CD4-positive, alpha-beta T cell treated with Interleukin-2 at 100 ng/mL for 4 hours (primary cell): ENCODE measurements around the gene FAM20A.

Source experiments
- DNase-seq: peaks from one replicate; pipeline ENCODE4 v3.0.0-alpha.2; 2020; ENCODE audit warnings: low spot score

Gene FAM20A

DNA sequence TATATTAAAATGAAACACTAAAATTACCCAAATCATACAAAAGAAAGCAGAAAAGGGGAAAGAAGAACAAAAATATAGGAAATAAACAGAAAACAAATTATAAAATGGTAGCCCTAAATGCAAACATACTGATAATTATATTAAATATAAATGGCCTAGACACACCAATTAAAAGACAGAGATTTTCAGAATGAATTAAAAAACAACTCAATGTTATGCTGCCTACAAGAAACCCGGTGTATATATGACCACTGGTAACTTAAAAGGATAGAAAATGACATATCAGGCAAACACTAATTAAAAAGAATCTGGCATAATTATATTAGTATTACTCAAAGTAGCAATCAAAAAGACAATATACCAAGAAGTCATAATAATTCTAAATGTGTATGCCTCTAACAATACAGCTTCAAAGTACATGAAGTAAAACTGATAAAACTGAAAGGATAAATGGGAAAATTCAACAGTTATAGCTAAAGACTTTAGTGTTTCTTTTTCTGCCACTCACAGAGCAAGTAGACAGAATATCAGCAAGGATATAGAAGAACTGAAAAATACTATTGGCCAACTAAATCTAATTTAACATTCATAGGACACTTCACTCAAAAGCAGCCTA, 7.5 kb upstream of the FAM20A start:
- no peak for DNase-seq

DNA sequence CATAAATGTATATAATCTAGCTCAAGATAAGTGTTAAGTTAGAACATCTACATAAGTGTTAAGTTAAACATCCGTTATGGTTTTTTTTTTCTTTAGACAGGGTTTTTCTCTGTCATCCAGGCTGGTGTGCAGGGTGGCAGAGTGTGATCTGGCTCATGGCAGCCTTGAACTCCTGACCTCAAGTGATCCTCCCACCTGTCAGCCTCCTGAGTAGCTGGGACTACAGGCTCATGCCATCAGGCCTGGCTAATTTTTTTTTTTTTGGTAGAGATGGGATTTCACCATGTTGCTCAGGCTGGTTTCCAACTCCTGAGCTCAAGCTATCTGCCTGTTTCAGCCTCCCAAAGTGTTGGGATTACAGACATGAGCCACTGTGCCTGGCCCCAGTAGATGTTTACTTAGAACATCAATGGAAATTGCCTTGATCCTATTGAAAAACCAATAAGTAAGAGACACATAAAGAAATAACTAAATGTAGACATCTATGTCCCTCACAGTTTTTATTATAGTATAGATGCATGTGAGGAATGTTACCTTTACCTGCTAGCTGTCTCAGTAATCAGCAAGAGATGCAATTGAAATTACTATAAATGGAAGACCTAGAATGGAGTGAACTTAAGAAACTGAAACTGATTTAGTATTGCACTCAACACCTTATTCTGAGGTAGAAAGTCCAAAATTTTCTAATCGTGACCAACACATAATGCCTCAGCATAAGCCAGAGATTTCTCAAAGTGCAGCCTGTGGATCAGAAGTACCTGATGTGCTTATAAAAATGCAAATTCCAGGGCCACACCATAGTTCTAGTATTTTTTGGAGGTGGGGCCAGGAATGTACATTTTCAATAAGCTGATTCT, 5.5 kb upstream of the FAM20A start:
- DNase-seq = no peak

DNA sequence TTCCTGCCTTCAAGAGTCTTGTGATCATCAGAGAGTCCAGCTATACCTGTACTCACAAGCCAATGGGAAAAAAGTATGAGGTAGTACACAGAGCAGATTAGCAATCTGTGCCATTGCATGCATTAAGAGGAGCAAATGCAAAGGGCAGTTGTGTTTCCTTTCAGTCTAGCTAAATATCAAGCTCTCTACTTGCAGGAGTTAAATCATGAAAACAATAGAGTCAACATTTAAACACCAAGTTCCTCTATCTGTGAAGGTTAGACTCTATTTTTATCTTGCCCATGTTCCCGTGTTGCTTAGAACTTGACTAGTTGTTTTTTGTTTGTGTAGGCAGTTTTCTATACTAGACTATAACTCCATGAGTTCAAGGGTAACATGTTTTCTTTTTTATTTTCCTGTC, 4.7 kb upstream of the FAM20A start:
- no peak for DNase-seq

DNA sequence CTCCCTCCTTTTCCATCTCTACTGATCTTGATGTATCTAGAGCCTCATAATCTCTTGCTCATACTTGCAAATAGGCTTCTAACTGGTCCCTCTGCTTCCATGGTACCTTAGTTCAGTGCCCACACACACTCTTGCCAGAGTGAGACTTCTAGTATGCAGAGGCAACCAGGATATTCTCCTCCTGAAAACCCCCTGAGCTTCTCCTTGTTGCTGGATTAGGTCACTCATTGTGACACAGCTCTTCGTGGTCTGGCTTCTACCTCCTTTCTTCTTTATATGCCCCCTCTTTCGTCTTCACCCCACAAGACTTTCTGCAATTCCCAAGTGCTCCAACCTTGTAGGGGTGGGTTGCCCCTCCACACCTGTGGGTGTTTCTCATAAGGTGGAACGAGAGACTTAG, 2.5 kb upstream of the FAM20A start:
- no peak for DNase-seq

DNA sequence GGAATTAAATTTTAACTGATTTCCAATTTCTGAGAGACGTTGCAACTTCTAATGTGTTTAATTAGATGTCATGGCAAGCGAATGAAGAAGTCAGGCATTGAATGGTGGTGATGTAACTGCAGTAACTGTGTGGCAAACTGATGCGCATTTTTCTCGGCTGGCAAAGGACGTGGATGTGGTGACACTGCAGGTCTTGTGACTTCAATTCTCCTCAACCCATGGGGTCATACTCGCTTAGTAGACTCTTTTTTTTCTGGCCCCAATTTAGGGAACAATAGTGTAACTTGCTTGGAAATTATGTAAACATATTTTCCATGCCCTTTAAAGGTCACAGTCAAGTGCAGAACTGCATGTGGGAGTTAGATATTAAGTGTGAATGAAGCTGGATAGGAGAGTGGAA, 1.9 kb upstream of the FAM20A start:
- no peak for DNase-seq

DNA sequence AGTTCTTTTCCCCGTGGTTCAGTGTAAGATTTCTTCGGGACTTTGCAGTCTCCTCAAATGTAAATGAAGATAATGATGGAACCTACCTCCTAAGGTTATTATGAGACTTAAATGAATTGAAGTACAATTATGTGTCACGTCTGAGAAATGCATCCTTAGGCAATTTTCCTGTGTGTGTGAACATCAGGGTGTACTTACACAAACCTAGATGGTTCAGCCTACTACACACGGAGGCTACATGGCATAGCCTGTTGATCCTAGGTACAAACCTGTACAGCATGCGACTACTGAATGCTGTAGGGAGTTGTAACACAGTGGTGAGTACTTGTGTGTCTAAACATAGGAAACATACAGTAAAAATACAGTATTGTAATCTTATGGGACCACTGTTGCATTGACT, 1.1 kb upstream of the FAM20A start:
- DNase-seq = no peak

DNA sequence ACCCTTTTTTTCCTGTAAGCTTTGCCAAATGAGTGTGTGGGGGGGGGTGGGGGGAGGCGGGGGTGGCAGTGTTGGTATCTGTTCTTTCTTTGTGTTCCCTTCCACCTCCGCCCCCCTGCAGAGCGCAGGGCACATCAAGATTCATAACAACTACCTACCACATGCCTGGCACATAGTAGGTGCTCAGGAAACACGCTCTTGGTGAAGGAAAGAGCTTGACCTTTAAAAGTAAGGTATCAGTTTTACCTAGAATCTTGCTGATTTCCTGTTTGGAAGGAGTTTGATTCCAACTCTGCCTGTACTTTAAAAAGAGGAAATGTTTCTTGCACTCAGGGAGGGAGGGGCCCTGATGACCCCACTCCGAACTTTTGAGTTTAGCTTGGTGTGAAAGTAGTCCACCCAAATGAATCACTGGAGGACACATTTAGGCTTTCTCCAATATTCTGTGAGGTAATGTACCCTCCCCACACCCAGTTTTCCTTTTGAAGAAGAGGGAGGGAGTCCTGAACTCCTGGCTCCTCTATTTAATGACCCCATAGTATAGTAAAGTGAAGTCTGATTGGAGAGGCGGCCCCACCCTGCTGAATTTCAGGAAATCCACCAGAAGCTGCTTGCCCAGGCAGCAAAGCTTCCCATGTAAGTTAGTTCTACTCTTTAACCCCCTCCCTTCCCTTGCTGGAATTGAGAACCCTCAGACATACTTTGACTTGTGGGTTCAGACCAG, 560 bp upstream of the FAM20A start:
- no peak for DNase-seq

DNA sequence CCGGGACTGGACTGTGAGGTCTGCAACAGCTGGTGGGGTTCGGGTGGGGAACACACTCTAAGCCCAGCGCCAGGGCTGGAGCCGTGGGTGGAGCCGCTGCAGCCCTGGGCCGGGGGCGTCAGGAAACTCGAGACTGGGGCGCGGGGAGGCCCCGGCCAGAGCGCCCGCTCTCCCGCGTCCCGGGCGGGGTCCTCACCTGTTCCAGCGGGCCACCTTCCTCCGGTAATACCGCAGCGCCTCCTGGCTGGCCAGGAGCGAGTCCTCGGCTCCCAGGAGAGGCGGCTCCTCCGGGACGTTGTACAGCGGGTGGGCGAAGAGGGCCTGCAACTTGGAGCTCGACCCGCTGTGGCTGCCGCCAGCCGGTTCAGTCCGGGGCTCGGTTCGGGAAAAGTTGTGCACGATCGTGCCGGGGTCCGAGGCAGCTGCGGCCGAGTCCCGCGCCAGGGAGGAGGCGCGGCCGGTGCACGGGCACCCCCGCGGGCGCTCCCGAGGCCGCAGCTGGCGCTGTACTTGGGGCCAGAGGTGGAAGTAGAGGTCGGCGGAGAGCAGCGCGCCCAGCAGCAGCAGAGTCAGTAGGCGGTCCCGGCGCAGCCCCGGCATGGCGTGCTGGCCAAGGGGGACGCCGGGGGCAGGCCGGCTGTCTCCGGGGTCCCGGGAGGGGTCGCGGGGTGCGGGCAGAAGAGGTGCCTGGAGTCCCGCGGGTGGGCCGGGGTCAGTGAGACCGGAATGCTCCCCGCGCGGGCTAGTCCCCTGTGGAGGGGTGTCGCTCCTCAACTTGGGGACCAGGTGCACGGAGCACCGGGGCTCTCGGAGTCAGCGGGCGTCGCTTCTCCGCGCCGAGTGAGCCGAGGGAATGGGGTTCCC, 868 bp downstream of the FAM20A start:
- DNase-seq = no peak

DNA sequence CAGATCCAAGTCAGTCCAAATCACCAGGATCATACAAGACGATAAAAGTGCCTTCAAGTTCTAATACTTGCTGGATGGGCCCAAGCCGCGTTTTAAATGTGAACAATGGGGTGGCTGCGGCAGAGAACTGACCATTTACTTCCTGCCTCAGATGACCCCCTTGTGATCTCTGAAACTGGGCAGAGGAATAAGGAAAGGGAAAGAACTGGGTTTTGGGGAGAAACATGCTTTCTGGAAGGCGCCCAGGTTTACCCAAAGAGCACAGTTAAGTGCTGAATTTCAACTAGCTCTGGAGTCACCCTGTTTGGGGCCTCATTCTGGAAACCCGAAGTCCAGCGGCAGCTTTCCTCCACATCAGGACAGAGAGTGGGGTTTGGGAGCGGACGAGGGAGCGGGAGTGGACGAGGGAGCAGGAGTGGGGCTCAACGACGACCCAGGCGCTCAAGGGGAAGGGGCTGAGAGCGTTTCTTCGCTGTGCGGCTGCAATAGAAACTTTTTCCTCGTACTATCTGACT, 1.6 kb downstream of the FAM20A start:
- no peak for DNase-seq

DNA sequence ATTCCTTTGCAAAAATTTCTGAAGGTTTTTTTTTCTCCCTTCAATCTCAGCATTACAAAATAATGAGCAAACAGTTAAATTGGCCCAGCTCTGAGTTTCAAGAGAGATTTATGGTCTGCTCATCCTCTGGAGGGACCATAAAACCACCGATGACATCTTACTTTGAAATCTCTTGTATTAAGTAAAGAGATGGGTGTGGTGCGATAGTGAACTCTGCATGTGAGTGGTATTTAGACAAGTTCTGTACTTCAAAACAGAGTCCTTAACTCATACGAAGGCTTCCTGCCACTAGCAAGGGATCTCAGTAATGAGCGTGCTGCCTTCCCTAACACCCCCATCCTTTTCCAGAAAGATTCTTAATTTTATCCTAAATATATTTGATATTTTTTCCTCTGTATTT, 2.1 kb downstream of the FAM20A start:
- no peak for DNase-seq

DNA sequence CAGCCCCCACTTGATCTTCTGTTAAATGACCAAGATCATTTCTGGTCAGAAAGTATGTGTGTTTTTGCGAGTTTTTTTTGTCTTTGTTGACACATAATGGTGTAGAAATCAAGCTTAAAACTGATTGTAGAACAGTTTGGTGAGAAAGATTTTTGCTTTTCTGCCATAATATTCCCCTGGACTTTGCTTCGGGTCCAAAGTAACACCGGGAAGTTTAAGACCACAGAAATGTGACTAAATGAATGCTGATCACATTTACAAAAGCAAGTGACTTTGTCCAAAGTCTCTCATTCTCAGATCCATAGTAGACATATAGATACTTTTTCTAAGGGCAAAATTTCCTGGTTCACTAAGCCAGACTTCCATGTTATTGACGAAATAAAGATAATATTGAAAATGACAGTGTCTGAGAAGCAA, 2.6 kb downstream of the FAM20A start:
- no peak for DNase-seq

DNA sequence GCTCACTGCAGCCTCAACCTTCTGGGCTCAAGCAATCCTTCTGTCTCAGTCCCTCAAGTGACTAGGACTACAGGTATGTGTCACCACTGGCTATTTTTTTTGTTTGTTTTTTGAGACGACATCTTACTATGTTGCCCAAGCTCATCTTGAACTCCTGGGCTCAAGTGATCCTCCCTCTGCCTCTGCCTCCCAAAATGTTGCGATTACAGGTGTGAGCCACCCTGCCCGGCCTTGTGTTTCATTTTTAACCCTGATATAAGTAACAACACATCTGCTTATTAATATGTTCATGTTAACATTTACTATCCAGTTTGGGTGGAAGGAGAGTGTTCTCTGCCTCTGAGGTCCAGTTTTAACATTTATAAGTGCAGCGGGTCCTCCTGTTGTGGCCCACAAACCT, 3.1 kb downstream of the FAM20A start:
- no peak for DNase-seq

DNA sequence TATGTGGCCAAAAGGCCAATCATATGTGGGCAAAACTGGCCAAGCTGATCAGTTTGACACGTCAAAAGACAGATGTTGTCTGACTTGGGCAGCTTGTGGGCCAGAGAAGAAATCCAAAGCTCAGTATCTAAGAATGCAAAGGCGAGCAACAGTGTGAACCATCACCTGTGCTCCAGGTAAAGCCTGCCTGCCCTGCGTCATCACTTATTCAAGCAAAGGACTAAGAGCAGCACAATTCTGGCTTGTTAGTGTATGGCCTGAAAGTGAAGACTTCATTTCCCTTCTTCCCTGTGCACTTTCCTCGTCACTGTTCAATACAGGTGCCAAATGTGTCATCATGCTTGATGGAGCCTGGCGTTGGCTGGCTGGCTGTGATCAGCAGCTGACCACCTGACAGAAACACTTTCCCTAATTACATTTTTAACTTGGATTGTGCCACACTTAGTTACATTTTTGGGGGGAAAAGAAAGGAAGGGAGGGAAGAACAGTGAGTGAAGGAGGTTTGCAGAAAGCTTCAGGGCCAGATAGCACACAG, 4.7 kb downstream of the FAM20A start:
- DNase-seq = no peak

DNA sequence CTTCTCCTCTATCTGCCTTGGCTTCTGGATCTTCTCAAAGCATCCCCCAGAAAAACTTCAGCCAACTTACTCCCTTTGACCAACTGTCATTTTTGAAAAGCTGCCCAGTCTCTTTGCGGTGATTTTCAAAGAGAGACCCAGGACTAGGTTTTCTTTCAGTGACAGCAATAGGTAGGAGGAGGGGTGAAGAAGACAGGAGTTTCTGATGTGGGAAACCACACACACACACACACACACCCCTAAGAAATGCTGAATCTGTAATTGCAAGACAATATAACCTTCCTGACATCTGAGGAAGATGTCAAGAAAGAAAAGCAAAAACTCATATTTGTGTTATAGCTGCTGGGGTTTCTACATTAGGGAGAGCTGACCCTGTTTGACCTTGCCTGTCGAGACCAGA, 5.2 kb downstream of the FAM20A start:
- DNase-seq = no peak

DNA sequence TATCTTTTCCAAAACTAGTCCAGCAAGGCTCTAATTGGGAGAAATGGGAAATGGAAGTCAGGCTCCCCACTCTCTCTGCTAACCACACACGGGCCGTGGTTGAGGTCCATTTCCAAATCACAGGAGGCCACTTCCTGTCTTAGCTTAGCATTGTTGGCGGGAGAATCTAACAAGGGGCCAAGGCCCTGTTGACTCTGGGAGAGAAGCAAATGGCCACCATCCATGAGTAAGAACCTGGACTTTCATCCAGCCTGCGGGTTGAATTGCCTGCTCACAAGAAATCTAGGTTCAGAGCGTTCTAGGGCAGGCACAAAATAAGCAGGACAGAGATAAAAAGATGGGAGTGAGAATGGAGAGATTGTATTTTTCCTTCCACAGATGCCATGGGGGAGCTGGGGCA, 5.7 kb downstream of the FAM20A start:
- no peak for DNase-seq

DNA sequence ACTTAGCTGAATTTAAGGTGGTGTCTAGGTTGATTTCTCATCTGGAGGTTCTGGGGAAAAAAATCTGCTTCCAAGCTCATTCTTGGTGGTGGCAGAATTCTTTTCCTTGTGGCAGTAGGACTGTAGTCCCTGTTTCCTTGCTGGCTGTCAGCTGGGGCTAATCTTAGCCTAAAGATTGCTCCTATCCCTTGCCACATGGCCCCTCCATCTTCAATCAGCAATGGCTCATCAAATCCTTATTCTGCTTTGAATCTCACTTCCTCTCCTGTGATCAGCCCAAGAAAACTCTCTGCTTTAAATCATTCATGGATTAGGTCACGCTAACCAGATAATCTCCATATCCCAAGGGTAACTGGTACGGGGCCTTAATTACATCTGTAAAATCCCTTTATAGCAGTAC, 6.6 kb downstream of the FAM20A start:
- DNase-seq = no peak

DNA sequence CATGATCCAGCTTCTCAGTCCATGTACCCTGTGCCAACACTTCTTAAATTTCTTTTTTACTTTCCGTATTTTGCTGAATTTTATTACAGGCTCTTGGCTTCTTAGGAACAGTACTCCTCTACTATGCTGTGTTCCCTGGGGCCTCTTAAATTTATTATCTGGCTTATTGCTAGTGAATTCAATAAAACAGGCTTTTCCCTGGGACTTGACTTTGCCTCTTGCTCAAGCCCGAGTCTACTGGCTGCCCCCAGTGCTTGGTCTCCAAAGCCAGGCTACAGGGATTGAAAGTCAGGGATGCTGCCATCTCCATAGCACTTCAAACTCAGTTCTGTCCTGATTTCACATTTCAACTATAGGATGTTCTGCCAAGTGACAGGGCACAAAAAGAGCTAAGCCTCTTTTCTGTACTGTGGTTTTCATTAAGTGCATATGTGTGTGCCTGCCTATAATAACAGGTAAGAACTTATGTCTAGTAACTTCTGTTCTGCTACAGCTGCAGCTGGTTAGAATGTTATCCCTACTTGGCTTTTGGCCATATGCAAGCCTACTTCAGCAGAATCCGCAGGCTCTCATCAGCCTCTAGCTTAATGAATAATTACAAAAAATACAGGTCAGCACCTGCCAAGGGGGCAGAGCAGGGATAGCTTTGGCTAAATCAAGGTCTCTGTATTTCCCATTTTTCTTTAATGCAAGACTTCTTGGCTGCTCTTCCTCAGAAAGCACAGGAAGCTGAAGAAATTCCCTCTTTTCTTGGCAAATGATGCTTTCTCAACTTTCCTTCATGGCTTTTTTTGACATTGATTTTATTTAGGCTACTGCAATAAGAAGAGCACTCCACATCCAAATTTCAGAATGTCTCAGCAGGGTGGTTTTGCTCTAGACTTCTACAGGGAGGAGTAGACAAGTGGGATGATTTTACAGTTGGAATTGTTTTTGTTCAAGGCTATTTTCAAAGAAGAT, 8.2 kb downstream of the FAM20A start:
- no peak for DNase-seq

DNA sequence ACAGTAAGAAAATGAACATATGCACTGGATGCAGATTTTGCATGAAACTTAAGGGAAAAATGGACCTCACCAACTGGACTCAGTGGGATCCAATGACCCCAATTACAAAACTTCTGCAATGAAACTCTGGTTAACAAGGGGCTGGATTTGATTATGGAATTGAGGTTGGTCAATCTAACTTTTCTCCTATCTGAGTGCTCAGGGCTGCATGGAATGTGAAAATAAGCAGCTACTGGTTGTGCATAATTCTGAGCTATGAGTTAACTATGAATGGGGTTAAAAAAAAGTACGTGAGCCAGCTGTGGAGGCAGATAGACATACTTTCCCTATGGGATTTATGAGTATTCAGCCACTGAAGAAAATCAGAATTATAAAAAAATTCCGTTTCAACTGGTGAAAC, 9.2 kb downstream of the FAM20A start:
- DNase-seq = no peak

DNA sequence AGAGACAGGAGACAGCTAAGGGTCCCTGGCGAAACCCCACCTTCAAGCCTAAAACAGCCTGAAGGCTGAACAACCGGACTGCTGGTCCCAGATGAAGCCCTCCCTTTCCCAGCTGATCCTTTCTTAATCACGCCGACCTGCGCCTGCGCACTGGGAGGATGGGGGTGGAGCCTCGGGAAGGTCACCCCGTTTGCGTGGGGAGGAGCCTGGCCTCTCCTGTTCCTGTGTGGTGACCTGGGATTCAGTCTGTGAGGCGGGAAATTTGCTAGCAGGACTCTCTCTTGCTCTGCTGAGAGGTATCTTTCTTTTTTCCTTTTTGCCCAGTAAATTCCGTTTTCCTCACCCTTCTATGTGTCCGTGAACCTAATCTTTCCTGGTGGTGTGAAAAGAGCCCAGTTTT, 9.6 kb downstream of the FAM20A start:
- DNase-seq = peak; percentile 6

DNA sequence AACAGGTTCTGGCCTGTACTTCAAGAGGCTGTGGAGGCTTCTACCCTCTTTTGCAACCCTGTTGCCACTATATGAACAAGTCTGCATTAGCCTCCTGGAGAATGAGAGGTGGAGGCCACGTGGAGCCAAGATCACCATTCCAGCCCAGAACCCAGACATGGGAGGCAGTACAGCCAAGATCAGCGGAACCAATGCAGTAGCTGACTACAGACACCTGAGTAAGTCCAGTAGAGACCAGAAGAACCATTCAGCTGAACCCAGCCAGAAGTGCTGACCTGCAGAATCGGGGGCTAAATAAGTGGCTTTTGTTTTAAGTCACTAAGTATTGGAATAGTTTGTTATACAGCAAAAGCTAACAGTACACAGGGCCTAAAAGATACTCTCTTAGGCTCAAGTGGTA, 12.1 kb downstream of the FAM20A start:
- no peak for DNase-seq

DNA sequence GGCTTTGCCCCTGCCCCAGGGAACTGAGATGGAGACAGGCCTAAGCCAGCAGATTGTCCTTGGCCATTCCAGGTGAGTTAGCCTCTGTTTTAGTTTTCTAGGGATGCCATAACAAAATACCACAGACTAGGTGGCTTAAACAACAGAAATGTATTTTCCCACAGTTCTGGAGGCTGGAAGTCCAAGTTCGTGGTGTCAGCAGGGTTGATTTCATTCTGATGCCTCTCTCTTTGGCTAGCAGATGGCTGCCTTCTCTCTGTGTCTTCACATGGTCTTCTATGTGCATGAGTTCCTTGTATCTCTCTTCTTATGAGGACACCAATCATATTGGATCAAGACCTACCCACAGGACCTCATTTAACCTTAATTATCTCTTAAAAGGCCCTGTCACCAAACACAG, 12.8 kb downstream of the FAM20A start:
- DNase-seq = no peak
